MM.1S (cell line): ENCODE measurements around the gene ITGA11.

Experiments
- DNase-seq: peaks from one replicate; pipeline ENCODE4 v3.0.0-alpha.2; 2015
- H2AFZ ChIP-seq: fragments of 300-600 bp; sonication (generic); 2 replicates; pipeline ENCODE4 v1.6.0; 2016; ENCODE audit warnings: antibody characterized with exemption, low read length
- H3F3A ChIP-seq: fragments of 300-600 bp; sonication (generic); 2 replicates; pipeline ENCODE4 v1.6.1; 2016; ENCODE audit warnings: mild to moderate bottlenecking, antibody characterized with exemption, low read length, moderate library complexity, mixed read lengths; ENCODE audit not compliant: insufficient read depth
- H3K27ac ChIP-seq: fragments of 300-600 bp; sonication (generic); 2 replicates; pipeline ENCODE4 v1.5.1; 2016; ENCODE audit warnings: mild to moderate bottlenecking, low read length
- H3K27me3 ChIP-seq: fragments of 300-600 bp; sonication (generic); replicated peaks from 2 replicates; pipeline ENCODE4 v1.6.0; 2016; ENCODE audit warnings: low read length; ENCODE audit not compliant: insufficient read depth
- H3K36me3 ChIP-seq: fragments of 300-600 bp; sonication (generic); replicated peaks from 2 replicates; pipeline ENCODE4 v1.6.1; 2016; ENCODE audit warnings: mild to moderate bottlenecking, low read length, mixed read lengths; ENCODE audit not compliant: insufficient read depth
- H3K4me1 ChIP-seq: fragments of 300-600 bp; sonication (generic); 2 replicates; pipeline ENCODE4 v1.6.1; 2016; ENCODE audit warnings: low read length, mixed read lengths
- H3K4me2 ChIP-seq: fragments of 300-600 bp; sonication (generic); 2 replicates; pipeline ENCODE4 v1.6.0; 2016; ENCODE audit warnings: low read depth, low read length
- H3K4me3 ChIP-seq: fragments of 300-600 bp; sonication (generic); 2 replicates; pipeline ENCODE4 v1.5.1; 2016; ENCODE audit warnings: low read length, mixed read lengths
- H3K79me2 ChIP-seq: fragments of 300-600 bp; sonication (generic); 2 replicates; pipeline ENCODE4 v1.6.1; 2016; ENCODE audit warnings: mixed run types, low read length, mixed read lengths
- H3K9ac ChIP-seq: fragments of 300-600 bp; sonication (generic); 2 replicates; pipeline ENCODE4 v1.6.1; 2016; ENCODE audit warnings: low read length, mixed read lengths
- H3K9me2 ChIP-seq: fragments of 300-600 bp; sonication (generic); replicated peaks from 2 replicates; pipeline ENCODE4 v1.6.1; 2016; ENCODE audit warnings: mild to moderate bottlenecking, low read length, mixed read lengths; ENCODE audit not compliant: insufficient read depth
- H3K9me3 ChIP-seq: fragments of 300-600 bp; sonication (generic); replicated peaks from 2 replicates; pipeline ENCODE4 v1.6.1; 2016; ENCODE audit warnings: mild to moderate bottlenecking, low read length, mixed read lengths; ENCODE audit not compliant: insufficient read depth
- H4K20me1 ChIP-seq: fragments of 300-600 bp; sonication (generic); 2 replicates; pipeline ENCODE4 v1.6.1; 2016; ENCODE audit warnings: mild to moderate bottlenecking, low read length, moderate library complexity, mixed read lengths; ENCODE audit not compliant: insufficient read depth
- EZH2 ChIP-seq: fragments of 300-600 bp; sonication (generic); optimal IDR thresholded peaks from 2 replicates; pipeline ENCODE3; 2017; ENCODE audit warnings: low read depth, mild to moderate bottlenecking, antibody characterized with exemption, low read length, mixed read lengths
- EZH2phosphoT487 ChIP-seq: fragments of 300-600 bp; sonication (generic); IDR thresholded peaks from 2 replicates; pipeline ENCODE4 v1.6.1; 2018; ENCODE audit warnings: antibody characterized with exemption, low read length
- TF ChIP-seq, protein P1 (sequence below): fragments of 300-600 bp; sonication (generic); IDR thresholded peaks from 2 replicates; pipeline ENCODE4 v1.5.1; 2016; ENCODE audit warnings: antibody characterized with exemption, low read length, mixed read lengths

ITGA11 gene

DNA sequence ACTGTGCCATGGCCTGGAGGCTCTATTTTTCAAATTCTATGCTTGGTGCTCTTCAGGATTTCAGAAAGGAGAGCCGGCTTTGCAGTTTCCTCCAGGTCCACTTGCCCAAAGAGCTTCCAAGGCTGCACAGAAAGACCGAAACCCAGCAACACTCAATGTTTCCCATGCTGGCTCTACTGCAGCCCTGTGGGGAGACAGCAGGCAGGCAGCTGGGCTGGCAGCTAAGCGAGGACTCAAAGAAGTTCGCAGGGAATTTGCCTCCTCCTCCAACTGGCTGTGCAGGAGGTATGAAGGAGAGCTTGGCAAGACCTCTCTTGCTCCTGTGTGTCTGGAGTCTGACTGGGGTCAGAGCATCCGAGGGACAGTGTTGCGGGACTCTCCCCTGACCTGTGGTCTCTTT lies 17.4 kb upstream of the ITGA11 start:
- Histone ChIP-seq H3K9me3 (no peaks in the 10 kb centered on the region), H3K36me3 (no peaks in the 10 kb centered on the region), H4K20me1 (no peaks in the 10 kb centered on the region), H2AFZ (no peak overlapping the region), H3K9ac (no peak overlapping the region), H3K79me2 (no peaks in the 10 kb centered on the region), H3K27ac (no peak overlapping the region), H3K4me1 (no peaks in the 10 kb centered on the region), H3K4me3 (no peak overlapping the region), H3K4me2 (no peak overlapping the region), H3K9me2 (no peaks in the 10 kb centered on the region), H3K27me3 (no peaks in the 10 kb centered on the region), H3F3A (no peaks in the 10 kb centered on the region)
- no peak for DNase-seq
- TF ChIP-seq, protein P1, sequence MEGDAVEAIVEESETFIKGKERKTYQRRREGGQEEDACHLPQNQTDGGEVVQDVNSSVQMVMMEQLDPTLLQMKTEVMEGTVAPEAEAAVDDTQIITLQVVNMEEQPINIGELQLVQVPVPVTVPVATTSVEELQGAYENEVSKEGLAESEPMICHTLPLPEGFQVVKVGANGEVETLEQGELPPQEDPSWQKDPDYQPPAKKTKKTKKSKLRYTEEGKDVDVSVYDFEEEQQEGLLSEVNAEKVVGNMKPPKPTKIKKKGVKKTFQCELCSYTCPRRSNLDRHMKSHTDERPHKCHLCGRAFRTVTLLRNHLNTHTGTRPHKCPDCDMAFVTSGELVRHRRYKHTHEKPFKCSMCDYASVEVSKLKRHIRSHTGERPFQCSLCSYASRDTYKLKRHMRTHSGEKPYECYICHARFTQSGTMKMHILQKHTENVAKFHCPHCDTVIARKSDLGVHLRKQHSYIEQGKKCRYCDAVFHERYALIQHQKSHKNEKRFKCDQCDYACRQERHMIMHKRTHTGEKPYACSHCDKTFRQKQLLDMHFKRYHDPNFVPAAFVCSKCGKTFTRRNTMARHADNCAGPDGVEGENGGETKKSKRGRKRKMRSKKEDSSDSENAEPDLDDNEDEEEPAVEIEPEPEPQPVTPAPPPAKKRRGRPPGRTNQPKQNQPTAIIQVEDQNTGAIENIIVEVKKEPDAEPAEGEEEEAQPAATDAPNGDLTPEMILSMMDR, result no peak
- no peak for TF ChIP-seq EZH2phosphoT487
- no peak for TF ChIP-seq EZH2

DNA sequence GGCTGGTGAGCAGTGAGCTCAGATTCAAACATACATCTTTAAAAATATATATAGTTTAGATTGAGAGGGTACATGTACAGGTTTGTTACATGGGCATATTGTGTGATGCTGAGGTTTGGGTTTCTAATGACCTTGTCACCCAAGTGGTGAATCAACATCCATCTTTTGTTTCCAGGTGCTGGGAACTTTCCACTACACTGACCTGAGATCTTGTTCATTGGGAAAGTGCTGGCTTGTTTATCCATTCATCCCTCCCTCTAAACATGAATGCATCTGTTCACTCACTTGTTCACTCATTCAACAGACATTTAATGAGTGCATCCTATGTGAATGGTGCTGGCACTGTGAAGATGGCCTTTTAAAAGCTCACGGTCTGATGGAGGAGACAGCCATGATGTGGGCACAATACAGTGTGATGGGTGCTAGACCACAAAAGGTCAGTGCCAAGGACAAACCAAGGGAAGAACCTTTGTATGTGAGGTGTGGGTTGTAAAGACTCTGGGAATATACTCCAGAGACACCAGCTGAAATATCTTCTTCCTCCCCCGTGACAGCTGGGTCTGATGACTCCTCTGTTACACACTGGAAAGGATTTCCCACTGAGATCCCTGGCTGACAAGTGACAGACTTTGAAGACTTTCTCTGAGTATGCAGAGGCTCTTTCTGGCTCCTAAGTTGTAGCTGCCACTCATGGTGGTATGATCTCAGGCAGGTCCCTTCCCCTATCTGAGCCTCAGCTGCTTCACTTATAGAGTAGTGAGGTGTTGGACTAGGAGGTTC lies 16.2 kb upstream of the ITGA11 start:
- TF ChIP-seq EZH2phosphoT487 (no peak), EZH2 (no peak)
- TF ChIP-seq, protein P1, result no peak
- Histone ChIP-seq H4K20me1 (no peaks in the 10 kb centered on the region), H3F3A (no peaks in the 10 kb centered on the region), H3K36me3 (no peaks in the 10 kb centered on the region), H3K4me2 (no peak overlapping the region), H3K9me2 (no peaks in the 10 kb centered on the region), H3K4me1 (no peaks in the 10 kb centered on the region), H3K4me3 (no peak overlapping the region), H3K9me3 (no peaks in the 10 kb centered on the region), H2AFZ (no peak overlapping the region), H3K27me3 (no peaks in the 10 kb centered on the region), H3K79me2 (no peaks in the 10 kb centered on the region), H3K27ac (no peak overlapping the region), H3K9ac (no peak overlapping the region)
- no peak for DNase-seq

DNA sequence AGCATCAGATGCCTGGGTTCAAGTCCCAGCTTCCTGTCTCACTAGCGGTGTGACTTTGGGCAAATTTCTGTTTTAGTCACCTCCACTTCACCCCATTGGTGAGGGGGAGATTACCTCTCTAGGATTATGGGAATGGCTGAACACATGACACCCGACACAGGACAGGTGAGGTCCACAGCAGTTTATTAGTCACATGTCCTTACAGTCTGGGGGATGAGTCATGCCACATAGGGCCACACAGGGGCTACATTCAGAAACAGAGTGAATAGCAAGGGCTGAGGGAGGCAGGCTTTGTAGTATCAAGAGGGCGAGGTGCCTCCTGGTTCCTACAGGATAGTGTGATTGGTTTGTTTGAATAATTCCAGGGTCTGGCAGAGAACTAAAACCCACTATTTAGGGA lies 15.2 kb upstream of the ITGA11 start:
- no peak overlapping the region for H2AFZ ChIP-seq
- H3K79me2 ChIP-seq, result no peaks in the 10 kb centered on the region
- TF ChIP-seq EZH2phosphoT487, result no peak
- TF ChIP-seq, protein P1, result no peak
- no peak for TF ChIP-seq EZH2
- no peak overlapping the region for H3K4me3 ChIP-seq
- no peaks in the 10 kb centered on the region for H4K20me1 ChIP-seq
- no peaks in the 10 kb centered on the region for H3K9me2 ChIP-seq
- H3K36me3 ChIP-seq, result no peaks in the 10 kb centered on the region
- no peak for DNase-seq
- H3K9ac ChIP-seq, result no peak overlapping the region
- no peak overlapping the region for H3K27ac ChIP-seq
- no peaks in the 10 kb centered on the region for H3K9me3 ChIP-seq
- H3K4me1 ChIP-seq, result no peaks in the 10 kb centered on the region
- H3F3A ChIP-seq, result no peaks in the 10 kb centered on the region
- no peaks in the 10 kb centered on the region for H3K27me3 ChIP-seq
- H3K4me2 ChIP-seq, result no peak overlapping the region
